Gastroesophageal sphincter (tissue), 4 donors: Measurements from ENCODE around the gene ATXN2L. TPM values are rescaled to one million over a fixed set of nuclear protein-coding genes. Genes with fewer than 3 reads are reported as not detected.
A peak's percentile ranks its signal among the peaks of the same experiment; 100 is the strongest.

ENCODE experiments used
- ATAC-seq: fragments of 150-250 bp; one replicate; pipeline ENCODE4 v1.9.1; 2016; ENCODE audit warnings: mild to moderate bottlenecking, moderate library complexity
- H3K27ac ChIP-seq, 4 donors: fragments of 200-600 bp; sonication (generic) in 3 of 4; 1 replicate in 3 of 4; 2 replicates in 1 of 4; pipeline ENCODE4 v1.5.1; 2016 to 2019
- H3K27me3 ChIP-seq: fragments of 200-600 bp; sonication (generic); one replicate; pipeline ENCODE4 v1.5.1; 2019
- H3K36me3 ChIP-seq, 2 donors: fragments of 200-600 bp; sonication (generic); one replicate each; pipeline ENCODE4 v1.5.1; 2019; ENCODE audit warnings: control low read depth in 1 of 2
- H3K4me1 ChIP-seq, 3 donors: fragments of 200-600 bp; sonication (generic); 1 replicate in 2 of 3; 2 replicates in 1 of 3; pipeline ENCODE4 v1.5.1; 2016 to 2019; ENCODE audit warnings: control low read depth in 2 of 3
- H3K4me3 ChIP-seq, 2 donors: fragments of 200-600 bp; sonication (generic); one replicate each; pipeline ENCODE4 v1.5.1; 2019; ENCODE audit warnings: mild to moderate bottlenecking in 1 of 2, moderate library complexity in 1 of 2
- H3K9me3 ChIP-seq, 3 donors: fragments of 200-600 bp; sonication (generic); one replicate each; pipeline ENCODE4 v1.5.1; 2017 to 2019; ENCODE audit warnings: control low read depth in 2 of 3
- EP300 ChIP-seq: sonication (generic); formaldehyde crosslinking; IDR thresholded peaks from one replicate; pipeline ENCODE4 v1.6.1; 2017; ENCODE audit warnings: antibody characterized with exemption, mild to moderate bottlenecking
- POLR2A ChIP-seq, 2 donors: fragments of 450-650 bp; IDR thresholded peaks; one replicate each; pipeline ENCODE4 v1.6.1; 2017; ENCODE audit warnings: antibody characterized with exemption in 2 of 2, mild to moderate bottlenecking in 2 of 2, moderate library complexity in 1 of 2
- POLR2AphosphoS5 ChIP-seq: sonication (generic); formaldehyde crosslinking; IDR thresholded peaks from one replicate; pipeline ENCODE4 v1.6.1; 2017; ENCODE audit warnings: antibody characterized with exemption
- WGBS, 2 donors: methylation state at CpG; one replicate each; pipeline ENCODE4 v1.1.5; 2018; ENCODE audit warnings: low coverage in 1 of 2; 5-methylcytosine and 5-hydroxymethylcytosine counted together
- total RNA-seq, 4 donors: library from RNA; depleted of rRNA; stranded (reverse); fragments of >200 nt; gene quantifications; one replicate each; pipeline ENCODE4 v1.1.0, GENCODE V29; 2016
- TF ChIP-seq, protein P1 (sequence below), 4 experiments: fragments of 200-600 bp in 2 of 4; fragments of 450-650 bp in 2 of 4; sonication (generic) in 1 of 4; IDR thresholded peaks; one replicate each; pipeline ENCODE4 v1.5.1; 2017 to 2019; ENCODE audit warnings: antibody characterized with exemption in 4 of 4, mild to moderate bottlenecking in 2 of 4, moderate library complexity in 2 of 4

ATXN2L gene
- total RNA-seq, 4 donors from 2014 or later = 44.4 to 65.1 (median 56.9) TPM

DNA sequence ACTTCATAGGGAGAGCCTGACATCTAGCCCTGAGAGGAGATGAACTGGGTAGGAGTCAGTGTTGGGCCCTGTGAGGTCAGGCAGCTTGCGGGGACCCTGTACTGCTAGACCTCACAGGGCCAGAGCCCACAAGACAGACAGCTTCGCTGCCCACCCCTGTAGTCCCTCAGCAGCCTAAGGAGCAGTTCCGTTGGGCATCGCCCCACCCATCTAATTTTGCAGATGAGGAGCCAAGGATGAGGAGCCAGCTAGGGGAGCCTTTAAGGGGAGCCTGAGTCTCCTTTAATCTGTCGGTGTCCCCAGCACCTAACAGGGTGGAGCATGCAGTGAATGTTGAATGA, 24.1 kb downstream of the ATXN2L start:
- Histone ChIP-seq H3K4me1 (peaks cover 0 to 32% (median 17%) of the 10 kb centered on the region in 3 donors), H3K27ac (peak overlapping the region; percentile 67 to 93 (median 91)), H3K27me3 (no peaks in the 10 kb centered on the region), H3K36me3 (peaks cover 0 to 33% of the 10 kb centered on the region in 2 donors), H3K4me3 (peak overlapping the region; percentile 58 to 96), H3K9me3 (no peaks in the 10 kb centered on the region)
- WGBS, 2 donors = 0% methylated on average over 1 of the region's 5 CpGs; no CpG with 5 or more reads in 1 of the 2 donors
- TF ChIP-seq EP300 (no peak), POLR2AphosphoS5 (no peak), POLR2A (IDR thresholded peaks at IDR 0.05) (no peak)
- TF ChIP-seq, protein P1, sequence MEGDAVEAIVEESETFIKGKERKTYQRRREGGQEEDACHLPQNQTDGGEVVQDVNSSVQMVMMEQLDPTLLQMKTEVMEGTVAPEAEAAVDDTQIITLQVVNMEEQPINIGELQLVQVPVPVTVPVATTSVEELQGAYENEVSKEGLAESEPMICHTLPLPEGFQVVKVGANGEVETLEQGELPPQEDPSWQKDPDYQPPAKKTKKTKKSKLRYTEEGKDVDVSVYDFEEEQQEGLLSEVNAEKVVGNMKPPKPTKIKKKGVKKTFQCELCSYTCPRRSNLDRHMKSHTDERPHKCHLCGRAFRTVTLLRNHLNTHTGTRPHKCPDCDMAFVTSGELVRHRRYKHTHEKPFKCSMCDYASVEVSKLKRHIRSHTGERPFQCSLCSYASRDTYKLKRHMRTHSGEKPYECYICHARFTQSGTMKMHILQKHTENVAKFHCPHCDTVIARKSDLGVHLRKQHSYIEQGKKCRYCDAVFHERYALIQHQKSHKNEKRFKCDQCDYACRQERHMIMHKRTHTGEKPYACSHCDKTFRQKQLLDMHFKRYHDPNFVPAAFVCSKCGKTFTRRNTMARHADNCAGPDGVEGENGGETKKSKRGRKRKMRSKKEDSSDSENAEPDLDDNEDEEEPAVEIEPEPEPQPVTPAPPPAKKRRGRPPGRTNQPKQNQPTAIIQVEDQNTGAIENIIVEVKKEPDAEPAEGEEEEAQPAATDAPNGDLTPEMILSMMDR (IDR thresholded peaks at IDR 0.05) = no peak
- ATAC-seq = peak; percentile 7

DNA sequence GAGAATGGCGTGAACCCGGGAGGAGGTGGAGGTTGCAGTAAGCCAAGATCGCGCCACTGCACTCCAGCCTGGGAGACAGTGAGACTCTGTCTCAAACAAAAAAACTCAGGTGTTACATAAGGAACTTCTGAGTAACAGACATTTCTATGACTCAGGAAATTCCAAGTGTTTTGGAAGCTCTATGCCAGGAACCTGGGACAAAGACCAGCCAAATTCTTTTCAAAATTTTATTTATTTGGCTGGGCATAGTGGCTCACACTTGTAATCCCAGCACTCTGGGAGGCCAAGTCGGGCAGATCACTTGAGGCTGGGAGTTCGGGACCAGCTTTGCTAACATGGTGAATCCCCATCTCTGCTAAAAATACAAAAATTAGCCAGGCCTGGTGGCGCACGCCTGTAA, 35.6 kb downstream of the ATXN2L start:
- no peaks in the 10 kb centered on the region for H3K9me3 ChIP-seq
- 50 to 82% methylated on average over 2 to 4 of the region's 8 CpGs for WGBS, 2 donors
- no peaks in the 10 kb centered on the region for H3K36me3 ChIP-seq
- H3K27ac ChIP-seq = peak overlapping the region; percentile 40 to 78 (median 69)
- H3K4me1 ChIP-seq = peaks cover 0 to 25% (median 0%) of the 10 kb centered on the region in 3 donors
- peak; percentile 19 for ATAC-seq
- H3K27me3 ChIP-seq = no peaks in the 10 kb centered on the region
- TF ChIP-seq POLR2A (IDR thresholded peaks at IDR 0.05) (no peak), POLR2AphosphoS5 (peak; percentile 40)
- no peak overlapping the region for H3K4me3 ChIP-seq

DNA sequence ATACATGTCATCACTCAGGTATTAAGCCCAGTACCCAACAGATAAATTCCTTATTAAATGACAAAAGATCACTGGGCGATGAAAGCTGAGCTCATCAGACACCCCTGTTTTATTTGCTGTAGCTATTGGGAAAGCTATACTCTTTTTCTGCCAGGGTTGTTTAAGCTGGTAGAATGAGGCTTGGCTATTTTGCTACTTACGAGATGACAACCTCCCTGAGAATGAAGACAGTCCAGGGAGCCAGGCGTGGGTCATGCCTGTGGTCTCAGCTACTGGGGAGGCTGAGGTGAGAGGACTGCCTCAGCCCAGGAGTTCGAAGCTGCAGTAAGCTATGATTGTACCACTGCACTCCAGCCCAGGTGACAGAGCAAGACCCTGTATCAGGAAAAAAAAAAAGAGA, 36.5 kb downstream of the ATXN2L start:
- ATAC-seq = no peak
- H3K36me3 ChIP-seq = no peaks in the 10 kb centered on the region
- peak overlapping the region in 3 of 4 donors; percentile 67 to 78 (median 71) for H3K27ac ChIP-seq
- no peak overlapping the region for H3K4me3 ChIP-seq
- H3K9me3 ChIP-seq = no peaks in the 10 kb centered on the region
- peaks cover 0 to 29% (median under 1%) of the 10 kb centered on the region in 3 donors for H3K4me1 ChIP-seq
- H3K27me3 ChIP-seq = no peaks in the 10 kb centered on the region
- TF ChIP-seq POLR2AphosphoS5 (no peak), EP300 (no peak), POLR2A (IDR thresholded peaks at IDR 0.05) (no peak)
- TF ChIP-seq, protein P1 (IDR thresholded peaks at IDR 0.05) = no peak
- 67 to 68% methylated on average over 1 to 3 of the region's 4 CpGs for WGBS, 2 donors

DNA sequence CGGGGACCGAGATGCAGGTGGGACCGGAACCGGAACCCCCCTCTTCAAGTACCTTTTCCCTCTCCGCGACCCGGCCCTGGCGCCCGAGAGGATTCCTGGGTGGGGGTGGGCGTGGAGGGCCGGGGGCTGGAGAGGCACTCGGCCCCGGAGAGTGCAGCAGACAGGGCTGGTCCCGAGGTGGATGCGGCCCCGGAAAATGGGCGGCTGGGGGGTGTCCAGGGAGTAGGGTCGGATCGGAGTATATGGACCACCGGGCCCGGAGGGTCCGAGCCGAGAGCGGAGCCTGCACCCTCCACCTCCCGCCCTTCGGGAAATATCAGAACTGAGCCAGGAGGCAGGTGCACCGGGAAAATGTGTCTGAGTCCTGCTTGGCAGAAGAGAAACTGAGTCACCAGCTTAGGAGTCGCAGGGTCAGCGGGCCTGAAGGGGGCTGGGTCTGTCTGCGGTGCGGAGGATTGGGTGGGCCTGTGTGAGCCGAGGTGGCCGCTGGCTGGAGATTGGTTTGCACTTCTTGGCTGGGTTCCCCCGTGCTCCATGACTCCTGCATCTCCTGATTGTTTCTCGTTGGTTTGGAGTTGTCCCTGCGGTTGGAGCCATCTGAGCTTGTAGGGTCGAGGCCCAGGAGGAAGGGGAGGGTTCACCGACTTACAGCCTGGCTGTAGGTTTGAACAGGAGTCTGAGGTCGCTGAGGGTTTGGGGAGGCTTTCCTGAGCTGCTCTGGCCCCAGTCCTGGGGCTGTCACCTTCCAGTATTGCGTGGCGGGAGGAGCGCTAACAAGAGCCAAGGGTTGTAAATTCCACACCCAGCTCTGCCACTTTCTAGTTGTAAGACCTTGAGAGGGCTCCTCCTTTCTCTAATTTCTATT, 41.4 kb downstream of the ATXN2L start:
- H3K27me3 ChIP-seq = no peaks in the 10 kb centered on the region
- H3K9me3 ChIP-seq = no peaks in the 10 kb centered on the region
- 5 to 33% methylated on average over 5 to 11 of the region's 42 CpGs for WGBS, 2 donors
- peaks cover 0 to 44% (median 12%) of the 10 kb centered on the region in 3 donors for H3K4me1 ChIP-seq
- TF ChIP-seq, protein P1 (IDR thresholded peaks at IDR 0.05) = no peak
- peak in 1 of 2 donors; percentile 19 for TF ChIP-seq POLR2A (IDR thresholded peaks at IDR 0.05)
- TF ChIP-seq EP300 = no peak
- peaks cover 0 to 33% of the 10 kb centered on the region in 2 donors for H3K36me3 ChIP-seq
- H3K4me3 ChIP-seq = peak overlapping the region; percentile 74 to 94
- peak overlapping the region; percentile 83 to 94 (median 87) for H3K27ac ChIP-seq
- ATAC-seq = peak; percentile 3

DNA sequence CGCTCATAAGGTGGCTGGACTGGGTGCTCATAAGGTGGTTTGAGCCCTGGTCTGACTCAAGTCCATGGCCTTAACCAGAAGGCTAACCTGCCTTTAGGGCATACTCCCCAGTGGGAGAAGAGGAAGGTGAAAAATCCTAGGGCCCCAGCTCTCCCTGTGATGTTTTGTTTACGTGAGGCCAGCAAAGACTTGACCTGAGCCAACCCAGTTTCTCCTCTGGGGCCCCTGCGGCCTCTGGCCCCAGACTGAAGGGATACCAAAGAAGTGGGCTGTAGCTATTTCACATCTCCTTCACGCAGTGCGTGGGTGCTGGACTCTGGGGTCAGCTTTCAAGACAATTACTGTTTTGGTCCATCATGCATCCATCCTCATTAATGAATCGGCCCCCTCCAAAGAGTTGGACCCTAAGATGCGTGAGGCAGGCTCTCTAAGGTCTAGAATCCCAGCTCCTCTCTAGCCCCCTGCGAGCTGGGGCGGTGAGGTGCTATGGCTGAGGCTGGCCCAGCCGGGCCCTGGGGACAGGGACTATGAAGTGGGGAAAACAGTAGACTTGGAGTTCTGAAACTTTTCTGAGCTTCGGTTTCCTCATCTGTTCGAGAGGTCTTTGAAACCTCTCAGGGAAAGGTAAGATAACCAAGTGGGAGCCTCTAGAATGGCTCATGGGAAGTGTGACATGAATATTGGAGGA, 42.3 kb downstream of the ATXN2L start:
- no peak for TF ChIP-seq EP300
- TF ChIP-seq POLR2AphosphoS5 = no peak
- TF ChIP-seq, protein P1 (IDR thresholded peaks at IDR 0.05) = no peak
- TF ChIP-seq POLR2A (IDR thresholded peaks at IDR 0.05) = no peak
- H3K27me3 ChIP-seq = no peaks in the 10 kb centered on the region
- ATAC-seq = no peak
- peaks cover 0 to 44% (median 12%) of the 10 kb centered on the region in 3 donors for H3K4me1 ChIP-seq
- peak overlapping the region in 1 of 2 donors; percentile 94 for H3K4me3 ChIP-seq
- peaks cover 0 to 43% of the 10 kb centered on the region in 2 donors for H3K36me3 ChIP-seq
- WGBS, 2 donors = 71 to 83% methylated on average over 3 to 5 of the region's 12 CpGs
- H3K27ac ChIP-seq = peak overlapping the region in 2 of 4 donors; percentile 84 to 94
- no peaks in the 10 kb centered on the region for H3K9me3 ChIP-seq
